Activated CD8-positive, alpha-beta T cell treated with anti-CD3 and anti-CD28 coated beads, Interleukin-2, amount 10 ng/mL, durations not matched to agents 7 days and 5 days (primary cell): ENCODE data around the gene CBLB. TPM values are rescaled to one million over a fixed set of nuclear protein-coding genes. Genes with fewer than 3 reads are reported as not detected.
A peak's percentile ranks its signal among the peaks of the same experiment; 100 is the strongest.

Experiments
- ATAC-seq: fragments of 150-1000 bp; cut with Tn5 transposase; one replicate; pipeline ENCODE4 v1.10.0; 2021; ENCODE audit warnings: moderate library complexity
- CTCF ChIA-PET: fragments of 350-600 bp; sonication (Branson Sonifier 250); formaldehyde crosslinking; loops from one replicate; lab custom pipeline; 2021; ENCODE audit warnings: antibody characterized with exemption; lab: Charles Lee
- POLR2A ChIA-PET: fragments of 350-600 bp; sonication (Branson Sonifier 250); formaldehyde crosslinking; loops from one replicate; lab custom pipeline; 2021; ENCODE audit warnings: antibody characterized with exemption; lab: Charles Lee
- DNase-seq: peaks from one replicate; pipeline ENCODE4 v3.0.0-alpha.2; 2020
- H3K27ac Mint-ChIP-seq: one replicate; pipeline ENCODE4 v1.8.0; 2021; ENCODE audit warnings: mild to moderate bottlenecking, mixed read lengths
- H3K27me3 Mint-ChIP-seq: one replicate; pipeline ENCODE4 v1.8.0; 2021; ENCODE audit warnings: low read depth, mixed read lengths
- H3K36me3 Mint-ChIP-seq: one replicate; pipeline ENCODE4 v1.8.0; 2021; ENCODE audit warnings: low read depth, mixed read lengths
- H3K4me1 Mint-ChIP-seq: one replicate; pipeline ENCODE4 v1.8.0; 2021; ENCODE audit warnings: low read depth, mixed read lengths
- H3K4me3 Mint-ChIP-seq: one replicate; pipeline ENCODE4 v1.8.0; 2021; ENCODE audit warnings: mild to moderate bottlenecking, mixed read lengths
- H3K9me3 Mint-ChIP-seq: one replicate; pipeline ENCODE4 v1.8.0; 2022; ENCODE audit warnings: mixed read lengths; ENCODE audit not compliant: insufficient read depth
- total RNA-seq, 2 experiments: library from RNA; stranded (reverse); gene quantifications; one replicate each; pipeline ENCODE4 v1.2.3, GENCODE V29; 2021

CBLB gene
- total RNA-seq, 2 experiments from 2014 or later, result 117 to 122 TPM

DNA sequence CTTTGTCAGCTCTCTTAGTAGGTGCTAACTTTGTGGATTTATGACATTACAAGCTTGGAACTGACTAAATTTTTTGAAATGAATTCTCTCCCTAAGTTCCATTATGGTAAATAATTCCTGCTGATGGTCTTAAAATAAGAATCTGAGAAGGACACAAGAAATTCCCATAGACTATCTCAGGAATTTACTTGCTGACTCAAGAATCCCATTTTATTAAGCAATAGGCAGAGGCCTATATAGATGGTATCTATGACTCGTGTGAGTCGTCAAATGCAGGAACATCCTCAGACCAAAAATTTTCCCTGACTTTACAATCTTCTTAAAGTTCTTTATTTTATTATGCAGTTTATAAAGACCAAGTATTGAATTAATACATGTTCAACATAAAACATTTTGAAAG, 30.7 kb upstream of the CBLB start:
- no peak for DNase-seq
- ATAC-seq, result no peak
- Mint-ChIP-seq H3K4me1 (no peaks in the 10 kb centered on the region), H3K27me3 (no peaks in the 10 kb centered on the region), H3K36me3 (peaks cover 4% of the 10 kb centered on the region), H3K4me3 (no peak overlapping the region), H3K27ac (no peak overlapping the region), H3K9me3 (peaks cover 19% of the 10 kb centered on the region)
- CTCF ChIA-PET, result interaction anchor here (1.2 kb wide), 1 partner anchor 191 kb away, joined by 3 read pairs; no protein-coding TSS in a partner anchor
- POLR2A ChIA-PET, result no interaction called here

DNA sequence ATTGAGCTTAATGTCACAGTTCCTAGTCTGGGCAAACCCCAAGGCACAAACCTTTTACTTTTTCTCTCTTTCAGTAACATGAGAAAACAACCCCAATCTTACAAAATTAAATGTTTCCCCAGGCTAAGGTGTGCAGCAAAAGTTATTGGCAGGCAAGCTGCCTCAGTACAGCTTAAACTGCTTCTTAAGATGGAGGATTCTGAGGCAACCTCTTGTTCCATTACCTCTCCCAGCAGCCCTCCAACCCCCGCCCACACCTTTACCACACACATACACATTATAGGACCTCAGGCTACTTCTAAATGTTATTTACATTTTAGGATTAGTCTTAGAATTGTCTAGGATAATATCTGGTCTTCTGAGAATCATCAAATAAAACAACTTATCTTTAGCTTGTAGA, 22.3 kb upstream of the CBLB start:
- Mint-ChIP-seq H3K4me1 (peaks cover 8% of the 10 kb centered on the region), H3K36me3 (peaks cover 4% of the 10 kb centered on the region), H3K27ac (peak overlapping the region; percentile 30), H3K4me3 (no peak overlapping the region), H3K27me3 (no peaks in the 10 kb centered on the region), H3K9me3 (no peaks in the 10 kb centered on the region)
- no peak for DNase-seq
- ChIA-PET CTCF (interaction anchor here (1.2 kb wide), 1 partner anchor 19 kb away, joined by 3 read pairs; no protein-coding TSS in a partner anchor), POLR2A (interaction anchor here (0.6 to 1.4 kb wide), 4 partner anchors 9 to 535 kb away, joined by 3 read pairs; partner anchors contain the start of gene CBLB)
- ATAC-seq, result no peak

DNA sequence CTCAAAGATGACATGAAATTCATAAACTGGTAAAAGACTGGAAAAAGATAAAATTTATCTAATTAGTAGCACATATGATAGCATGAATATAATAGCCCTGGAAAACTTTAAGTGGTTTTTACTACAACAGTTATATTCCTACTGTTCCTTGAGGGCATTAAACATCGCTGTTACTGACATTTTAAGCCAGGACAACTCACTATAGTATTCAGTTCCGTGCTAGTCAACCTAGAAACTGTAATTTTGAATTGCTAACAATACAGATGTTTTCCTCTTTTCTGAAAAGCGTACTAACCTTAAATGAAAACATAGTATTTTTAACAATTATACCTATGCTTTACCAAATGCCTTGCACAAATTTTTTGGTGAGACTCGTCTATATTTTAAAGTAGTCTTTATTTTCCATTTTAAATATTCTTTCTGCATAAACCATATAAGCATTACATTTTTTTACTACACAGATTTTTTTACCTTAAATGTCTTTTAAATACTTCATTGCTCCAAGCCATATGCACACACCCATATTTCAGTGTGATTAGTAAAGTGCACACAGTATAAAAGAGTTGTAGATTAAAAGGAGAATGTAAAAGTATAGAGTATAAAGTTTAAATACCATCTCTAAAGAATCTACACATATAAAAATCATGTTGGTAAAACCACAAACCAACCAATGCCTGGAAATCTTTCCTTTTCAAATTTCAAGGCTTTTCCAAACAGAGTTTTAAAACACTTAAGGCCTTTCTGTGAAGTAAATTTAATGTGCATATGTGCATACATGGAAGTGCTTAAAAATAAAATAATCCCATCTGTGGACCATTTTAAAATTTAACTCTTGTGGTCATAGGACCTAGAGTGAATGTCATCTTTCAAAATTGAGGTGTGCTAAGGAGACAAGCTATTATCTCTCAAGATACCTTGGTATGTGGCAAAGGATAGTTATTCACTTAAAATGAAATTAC, 20.1 kb upstream of the CBLB start:
- CTCF ChIA-PET, result no interaction called here
- ATAC-seq (no peak), DNase-seq (no peak)
- POLR2A ChIA-PET, result no interaction called here
- Mint-ChIP-seq H3K27ac (no peak overlapping the region), H3K4me3 (no peak overlapping the region), H3K9me3 (no peaks in the 10 kb centered on the region), H3K27me3 (no peaks in the 10 kb centered on the region), H3K4me1 (peaks cover 8% of the 10 kb centered on the region), H3K36me3 (peaks cover 4% of the 10 kb centered on the region)

DNA sequence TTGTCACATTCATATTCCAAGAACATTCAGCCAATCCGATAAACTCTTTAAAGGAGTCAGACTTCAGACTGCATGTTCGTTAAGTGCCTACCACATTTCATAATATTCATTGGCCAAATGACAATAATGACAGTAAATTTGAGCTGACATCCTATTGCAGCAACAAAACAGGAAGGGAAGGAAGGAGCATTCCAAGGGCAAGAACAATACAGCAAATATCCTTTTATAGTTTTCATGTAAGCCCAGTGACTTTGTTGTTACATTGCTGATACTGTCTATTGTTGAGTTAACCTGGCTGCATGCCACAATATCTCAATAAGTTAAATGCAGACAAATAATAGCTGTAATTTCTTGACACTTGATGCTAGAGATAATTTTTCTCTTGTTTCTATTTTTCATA, 16.4 kb upstream of the CBLB start:
- no peak overlapping the region for H3K4me3 Mint-ChIP-seq
- ChIA-PET CTCF (interaction anchor here (0.8 kb wide), 1 partner anchor 724 kb away, joined by 3 read pairs; no protein-coding TSS in a partner anchor), POLR2A (no interaction called here)

DNA sequence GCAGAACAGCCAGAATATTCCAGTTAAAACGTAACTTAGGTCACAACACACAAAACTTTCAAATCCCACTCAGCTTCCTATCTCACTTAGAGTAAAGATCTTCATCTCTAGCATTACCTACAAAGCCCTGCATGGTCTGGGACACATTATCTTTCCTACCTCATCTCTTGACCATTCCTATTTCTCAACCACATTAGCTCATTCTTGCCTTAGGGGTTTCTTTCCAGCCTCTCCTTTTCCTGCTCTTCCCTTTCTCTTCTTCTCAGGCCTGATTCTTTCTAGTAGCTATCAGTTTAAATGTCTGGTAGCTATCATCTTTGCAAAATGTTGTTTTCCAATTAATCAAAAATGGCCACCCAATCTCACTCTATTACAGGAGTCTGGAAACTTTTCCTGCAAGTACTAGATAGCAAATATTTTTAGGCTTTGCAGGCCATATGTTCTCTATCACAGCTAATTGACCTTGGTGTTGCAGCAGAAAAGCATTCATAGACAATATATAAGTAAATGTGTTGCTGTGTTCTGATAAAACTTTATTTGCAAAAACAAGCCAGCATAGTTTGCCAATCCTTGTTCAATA, 15.1 kb upstream of the CBLB start:
- H3K9me3 Mint-ChIP-seq, result no peaks in the 10 kb centered on the region
- ChIA-PET POLR2A (no interaction called here), CTCF (interaction anchor here (1.1 to 1.6 kb wide), 2 partner anchors 9 to 726 kb away, joined by 3 read pairs; no protein-coding TSS in a partner anchor)
- H3K27ac Mint-ChIP-seq, result no peak overlapping the region
- DNase-seq (no peak), ATAC-seq (no peak)
- peaks cover 5% of the 10 kb centered on the region for H3K36me3 Mint-ChIP-seq
- no peaks in the 10 kb centered on the region for H3K27me3 Mint-ChIP-seq
- no peak overlapping the region for H3K4me3 Mint-ChIP-seq
- H3K4me1 Mint-ChIP-seq, result peaks cover 17% of the 10 kb centered on the region

More for the DNA sequence above, 16.4 kb upstream of the CBLB start:
- ATAC-seq, result no peak
- H3K27ac Mint-ChIP-seq, result no peak overlapping the region
- no peaks in the 10 kb centered on the region for H3K9me3 Mint-ChIP-seq
- no peak for DNase-seq
- H3K36me3 Mint-ChIP-seq, result peaks cover 4% of the 10 kb centered on the region
- H3K4me1 Mint-ChIP-seq, result peaks cover 17% of the 10 kb centered on the region
- H3K27me3 Mint-ChIP-seq, result no peaks in the 10 kb centered on the region

DNA sequence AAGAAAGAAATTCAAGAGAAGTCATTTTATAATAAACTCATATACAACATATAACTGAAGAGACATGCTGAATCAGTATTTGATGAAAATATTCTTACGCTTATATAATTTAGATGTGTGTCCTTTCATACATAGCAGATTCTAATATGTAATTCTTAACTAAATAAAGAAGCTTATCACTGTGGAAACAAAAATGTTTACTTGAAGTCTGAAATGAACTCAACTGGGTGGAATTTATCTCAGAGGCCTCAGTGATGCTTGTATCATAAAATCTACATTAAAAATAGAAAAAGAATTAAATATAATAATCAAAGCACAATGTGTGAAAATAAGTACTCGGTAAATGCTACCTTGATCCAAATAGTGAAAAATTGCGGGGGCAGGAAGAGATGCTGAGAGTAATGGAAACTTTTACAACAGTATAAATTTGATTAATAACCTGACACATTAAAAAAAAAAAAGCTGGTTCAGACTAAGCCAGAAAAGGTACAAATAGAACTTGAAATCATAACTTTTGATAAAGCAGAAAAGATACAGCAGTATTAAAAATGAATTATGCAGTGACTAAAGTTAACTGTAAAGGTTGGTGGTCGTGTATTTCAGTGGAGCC, 12.0 kb upstream of the CBLB start:
- Mint-ChIP-seq H3K4me1 (peaks cover 38% of the 10 kb centered on the region), H3K9me3 (no peaks in the 10 kb centered on the region), H3K27me3 (no peaks in the 10 kb centered on the region), H3K36me3 (peaks cover 14% of the 10 kb centered on the region), H3K4me3 (no peak overlapping the region), H3K27ac (no peak overlapping the region)
- ATAC-seq, result no peak
- DNase-seq, result no peak
- ChIA-PET POLR2A (no interaction called here), CTCF (interaction anchor here (1.0 kb wide), 1 partner anchor 422 kb away, joined by 4 read pairs; no protein-coding TSS in a partner anchor)

DNA sequence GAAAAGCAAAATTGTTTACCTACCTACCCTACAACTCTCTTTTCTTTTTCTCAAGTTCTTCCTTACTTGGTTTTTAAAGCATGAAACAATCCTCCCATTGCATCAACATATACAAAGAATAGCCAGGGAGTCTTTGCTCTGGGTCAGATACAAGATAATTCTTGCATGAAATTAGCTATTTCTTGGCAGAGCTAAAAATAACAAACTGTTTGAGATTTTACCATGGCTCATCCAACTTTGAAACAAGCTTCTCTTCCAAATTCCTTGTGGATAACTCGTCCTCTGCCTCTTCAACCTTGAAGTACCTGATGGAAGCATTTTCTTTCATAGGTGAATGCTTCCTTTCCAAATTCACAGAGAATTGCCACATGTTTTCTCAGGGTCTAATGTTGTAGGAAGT, 9.2 kb upstream of the CBLB start:
- Mint-ChIP-seq H3K27ac (no peak overlapping the region), H3K9me3 (no peaks in the 10 kb centered on the region), H3K27me3 (no peaks in the 10 kb centered on the region), H3K4me3 (no peak overlapping the region), H3K36me3 (peaks cover 14% of the 10 kb centered on the region), H3K4me1 (peaks cover 35% of the 10 kb centered on the region)
- no peak for DNase-seq
- ATAC-seq, result no peak
- ChIA-PET POLR2A (interaction anchor here (0.6 kb wide), 1 partner anchor 73 kb away, joined by 3 read pairs; no protein-coding TSS in a partner anchor), CTCF (no interaction called here)

DNA sequence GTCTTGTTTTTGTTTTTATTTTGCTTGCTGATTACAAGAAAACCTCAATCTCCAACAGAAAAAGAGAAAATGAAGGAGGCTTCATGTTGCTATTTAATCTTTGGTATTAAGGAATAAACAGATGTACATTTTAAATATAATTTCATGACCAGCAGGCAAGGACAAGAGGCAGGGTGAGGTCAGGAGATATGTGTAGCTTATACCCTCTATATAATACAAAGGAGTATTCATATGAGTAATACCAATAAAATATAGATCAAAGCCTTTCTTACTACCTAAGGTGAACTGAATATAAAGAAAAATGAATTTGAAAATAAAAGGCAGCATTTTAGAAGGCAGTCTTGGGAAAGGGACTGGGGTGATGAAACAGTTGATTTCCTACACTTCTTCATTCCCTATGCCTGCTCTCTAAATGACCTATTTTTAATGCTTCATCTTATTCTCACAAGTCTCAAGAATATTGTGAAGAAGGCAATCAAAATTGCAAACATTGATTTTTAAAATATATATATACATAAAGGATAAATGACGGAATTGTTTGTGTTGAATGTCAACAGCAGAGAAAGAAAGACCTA, 8.6 kb upstream of the CBLB start:
- CTCF ChIA-PET, result interaction anchor here (1.5 kb wide), 1 partner anchor 9 kb away, joined by 3 read pairs; no protein-coding TSS in a partner anchor
- POLR2A ChIA-PET, result no interaction called here
- ATAC-seq, result peak; percentile 20

DNA sequence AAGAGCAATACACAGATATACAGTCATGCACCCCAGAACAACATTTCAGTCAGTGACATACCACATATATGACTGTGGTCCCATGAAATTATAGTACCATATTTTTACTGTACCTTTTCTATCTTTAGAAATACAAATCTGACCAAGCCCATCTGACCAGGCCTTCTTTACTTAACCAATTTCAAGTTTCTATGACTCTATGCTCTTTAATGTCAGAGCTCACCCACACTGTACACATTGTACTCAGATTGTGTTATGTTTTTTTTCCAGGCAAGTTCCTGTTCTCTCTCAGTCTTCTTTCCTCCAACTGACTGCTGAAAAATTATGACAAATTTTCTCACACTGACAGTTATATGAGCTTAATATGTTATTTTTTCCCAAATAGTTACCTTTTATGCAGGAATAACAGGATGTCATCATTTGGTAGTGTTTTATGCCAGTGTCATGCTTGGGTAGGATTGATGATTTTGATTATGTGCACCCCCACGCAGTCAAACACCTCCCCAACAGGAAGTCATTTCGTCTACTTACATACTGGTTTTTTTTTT, 8.0 kb upstream of the CBLB start:
- ATAC-seq (peak; percentile 73), DNase-seq (no peak)
- Mint-ChIP-seq H3K27me3 (no peaks in the 10 kb centered on the region), H3K36me3 (peaks cover 14% of the 10 kb centered on the region), H3K4me1 (peaks cover 31% of the 10 kb centered on the region), H3K27ac (peak overlapping the region; percentile 57), H3K4me3 (peak overlapping the region; percentile 40), H3K9me3 (no peaks in the 10 kb centered on the region)
- CTCF ChIA-PET, result interaction anchor here (1.5 kb wide), 1 partner anchor 9 kb away, joined by 3 read pairs; no protein-coding TSS in a partner anchor
- POLR2A ChIA-PET, result no interaction called here

More for the DNA sequence above, 8.6 kb upstream of the CBLB start:
- Mint-ChIP-seq H3K27me3 (no peaks in the 10 kb centered on the region), H3K36me3 (peaks cover 14% of the 10 kb centered on the region), H3K9me3 (no peaks in the 10 kb centered on the region), H3K4me1 (peaks cover 31% of the 10 kb centered on the region), H3K27ac (peak overlapping the region; percentile 57), H3K4me3 (peak overlapping the region; percentile 40)
- DNase-seq, result no peak

DNA sequence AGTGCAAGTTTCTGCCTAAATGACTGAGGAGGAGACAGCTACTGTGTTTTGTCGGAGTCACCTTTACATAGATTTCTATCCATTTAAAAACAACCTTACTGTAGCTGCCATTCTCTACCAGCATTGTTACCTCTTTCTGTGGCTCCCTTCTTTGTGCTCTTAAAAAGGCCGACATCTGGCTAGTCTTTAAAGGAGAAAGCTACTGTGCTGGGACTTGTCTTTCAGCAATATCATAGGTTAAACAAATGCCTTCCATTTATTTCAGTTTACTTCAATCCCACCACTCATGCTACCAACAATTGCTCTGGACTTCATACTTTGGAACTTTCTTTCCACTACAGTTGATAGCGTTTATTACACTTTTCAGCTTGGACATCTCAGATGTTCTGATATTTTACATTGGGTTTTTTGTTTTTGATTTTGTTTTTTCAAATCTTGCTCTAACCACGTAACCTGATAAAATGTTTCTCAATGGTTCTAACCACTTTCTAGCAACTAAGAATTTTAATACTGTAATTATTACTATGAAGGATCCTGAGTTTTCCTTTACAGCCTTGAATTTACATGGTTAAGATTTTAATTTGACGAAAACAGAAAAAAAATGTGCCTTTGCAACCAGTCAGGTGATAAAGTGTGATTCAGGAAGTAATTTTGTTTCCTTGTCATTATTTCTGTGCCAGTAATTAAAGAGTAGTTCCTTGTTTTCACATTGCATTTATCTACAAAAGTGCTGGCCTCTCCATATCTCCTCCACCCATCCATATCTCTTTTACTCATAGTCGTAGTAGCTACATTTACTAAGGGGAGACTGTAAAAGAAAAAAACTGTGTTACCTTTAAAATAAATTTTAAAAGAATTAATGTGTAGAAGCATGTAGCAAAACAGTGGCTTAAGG, 1.3 kb upstream of the CBLB start:
- ChIA-PET CTCF (interaction anchor here (0.9 to 3.3 kb wide), 4 partner anchors 12 to 338 kb away, joined by 4 to 10 read pairs (median 6); no protein-coding TSS in a partner anchor), POLR2A (interaction anchor here (0.6 to 2.7 kb wide), 5 partner anchors 9 to 739 kb away, joined by 3 to 12 read pairs (median 4); no protein-coding TSS in a partner anchor)
- Mint-ChIP-seq H3K36me3 (peaks cover 30% of the 10 kb centered on the region), H3K27ac (peak overlapping the region; percentile 90), H3K4me3 (peak overlapping the region; percentile 96), H3K27me3 (no peaks in the 10 kb centered on the region), H3K4me1 (peaks cover 32% of the 10 kb centered on the region), H3K9me3 (no peaks in the 10 kb centered on the region)
- no peak for DNase-seq
- ATAC-seq, result no peak
